GM19025 (cell line): ENCODE data around the gene ENPP7.
"Not testable (repeated sequence)": the region's sequence is repeated elsewhere in the genome, so short reads cannot be mapped to it uniquely, and the experiment has no call there.

ENCODE experiments used
- ATAC-seq: cut with Tn5 transposase; IDR thresholded peaks from one replicate; pipeline ENCODE4 v1.9.1; 2021; ENCODE audit warnings: mild to moderate bottlenecking, low read depth, moderate library complexity; ENCODE audit not compliant: unreplicated experiment

ENPP7 gene

DNA sequence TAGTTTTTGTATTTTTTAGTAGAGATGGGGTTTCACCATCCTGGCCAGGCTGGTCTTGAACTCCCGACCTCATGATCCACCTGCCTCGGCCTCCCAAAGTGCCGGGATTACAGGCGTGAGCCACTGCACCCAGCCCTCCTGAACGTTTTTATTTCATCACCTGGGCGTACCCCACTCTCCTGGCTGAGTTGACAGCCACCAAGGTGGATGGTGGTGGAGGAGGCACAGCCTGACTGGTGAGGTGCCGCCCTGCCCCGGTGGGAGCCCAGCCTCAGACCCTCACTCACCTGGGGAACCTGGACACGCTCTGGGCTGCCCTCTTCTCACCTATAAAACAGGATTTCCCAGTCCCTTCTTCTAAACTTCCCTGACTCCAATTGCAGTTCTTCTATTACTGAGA lies 42.0 kb downstream of the ENPP7 start:
- not testable (repeated sequence) for ATAC-seq

DNA sequence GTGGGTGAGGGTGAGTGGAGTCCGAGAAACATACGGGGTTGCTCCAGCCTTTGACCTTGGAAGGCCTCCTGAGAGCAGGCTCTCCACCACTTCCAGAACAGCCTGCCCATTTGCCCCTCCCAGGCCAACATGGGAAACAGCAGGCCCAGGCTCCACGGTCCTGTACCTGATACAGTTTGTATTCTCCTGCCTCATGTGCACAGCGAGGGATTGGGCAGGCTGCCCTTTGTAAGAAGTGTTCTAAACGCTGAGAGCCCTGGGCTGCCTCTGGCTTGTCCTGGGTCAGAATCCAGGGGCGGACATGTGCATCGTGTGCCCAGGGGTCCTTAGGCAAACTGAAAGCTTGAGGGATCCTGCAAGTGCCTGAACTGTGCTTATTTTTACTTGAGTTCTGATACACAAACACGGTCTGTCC lies 43.8 kb downstream of the ENPP7 start:
- ATAC-seq: no peak

- no peak for ATAC-seq
Observed at GRCh38 chr17:79775632-79776031, 44.9 kb downstream of the ENPP7 start.

- no peak for ATAC-seq
Observed at GRCh38 chr17:79776376-79777119, 45.8 kb downstream of the ENPP7 start.

DNA sequence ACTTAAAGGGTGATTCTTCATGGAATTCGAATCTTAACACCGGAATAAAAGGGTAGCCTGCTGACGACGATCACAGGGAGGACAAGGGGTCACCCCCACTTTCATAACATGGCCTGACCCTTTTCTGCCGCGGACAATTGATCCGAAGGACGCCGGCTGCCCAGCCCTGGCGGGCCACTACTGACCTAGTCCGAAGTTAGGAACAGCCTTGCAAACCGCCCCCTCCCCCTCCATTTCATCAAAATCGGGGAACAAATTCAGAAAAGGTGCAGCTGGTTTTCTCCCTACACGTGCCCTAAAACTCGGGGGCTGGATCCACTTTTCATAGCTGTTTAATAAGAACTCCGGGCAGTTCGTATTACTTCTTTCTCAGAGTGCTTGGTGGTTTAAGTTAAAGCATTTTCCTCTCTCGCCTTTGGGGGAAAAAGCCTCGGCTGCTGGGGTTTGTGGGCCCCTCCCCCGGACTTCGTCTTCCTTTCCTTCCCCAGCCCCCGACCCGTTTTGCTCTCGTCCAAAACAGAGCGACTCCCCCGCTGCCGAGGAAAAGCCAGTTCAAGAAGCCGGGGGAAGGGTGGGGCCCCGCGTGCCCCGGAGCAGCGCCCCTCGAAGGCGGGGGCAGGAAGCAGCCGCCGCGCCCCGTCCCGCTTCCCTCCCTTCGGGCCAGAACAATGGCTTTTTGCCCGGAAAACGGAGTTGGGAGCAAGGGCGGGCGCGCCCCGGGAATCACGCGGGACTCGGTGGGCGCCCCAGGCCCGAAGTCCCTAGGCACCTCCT lies 46.6 kb downstream of the ENPP7 start:
- no peak for ATAC-seq

- peak; percentile 68 for ATAC-seq
Observed at GRCh38 chr17:79777894-79778503, 47.3 kb downstream of the ENPP7 start, which contains the start of gene CBX2. CBX2 (plus strand) TSS chr17:79778148; CDS start chr17:79778236, 88 bp downstream.

- ATAC-seq: no peak
Observed at GRCh38 chr17:79778504-79779083, 47.9 kb downstream of the ENPP7 start.

- ATAC-seq: no peak
Observed at GRCh38 chr17:79779084-79779529, 48.4 kb downstream of the ENPP7 start.

DNA sequence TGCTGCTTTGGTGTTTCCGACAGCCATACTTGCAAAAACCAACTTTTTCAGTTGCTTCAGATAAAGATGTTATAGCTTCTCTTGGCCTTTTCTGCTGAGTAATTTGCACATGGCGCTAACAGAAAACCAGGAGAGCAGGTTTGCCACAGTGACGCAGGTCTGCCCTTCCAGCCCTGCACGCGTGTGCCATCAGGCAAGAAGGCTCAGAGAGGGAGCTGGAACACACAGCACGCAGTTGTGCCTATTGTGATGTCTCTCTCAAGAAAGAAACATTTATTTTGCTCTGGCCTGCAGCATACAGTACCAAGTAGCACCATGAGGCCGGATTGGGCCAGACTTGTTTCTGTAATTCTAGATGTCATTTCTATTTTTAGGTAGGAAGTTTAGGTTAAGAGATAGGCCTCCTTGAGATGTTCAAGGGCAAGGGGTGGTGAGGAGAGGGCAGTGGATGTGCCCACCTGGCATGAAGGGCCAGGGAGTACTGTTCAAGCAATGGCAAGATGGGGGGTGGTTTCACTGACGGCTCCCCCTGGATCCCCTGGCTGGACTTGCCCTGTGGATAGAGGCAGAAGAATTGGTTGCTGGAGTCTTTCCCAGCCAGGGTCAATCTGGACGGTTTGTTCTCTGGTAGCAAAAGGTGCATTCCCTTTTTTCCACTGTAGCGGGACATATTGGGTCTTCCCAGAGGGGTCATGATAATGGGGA lies 49.1 kb downstream of the ENPP7 start:
- no peak for ATAC-seq

- no peak for ATAC-seq
Observed at GRCh38 chr17:79781012-79781650, 50.4 kb downstream of the ENPP7 start.

DNA sequence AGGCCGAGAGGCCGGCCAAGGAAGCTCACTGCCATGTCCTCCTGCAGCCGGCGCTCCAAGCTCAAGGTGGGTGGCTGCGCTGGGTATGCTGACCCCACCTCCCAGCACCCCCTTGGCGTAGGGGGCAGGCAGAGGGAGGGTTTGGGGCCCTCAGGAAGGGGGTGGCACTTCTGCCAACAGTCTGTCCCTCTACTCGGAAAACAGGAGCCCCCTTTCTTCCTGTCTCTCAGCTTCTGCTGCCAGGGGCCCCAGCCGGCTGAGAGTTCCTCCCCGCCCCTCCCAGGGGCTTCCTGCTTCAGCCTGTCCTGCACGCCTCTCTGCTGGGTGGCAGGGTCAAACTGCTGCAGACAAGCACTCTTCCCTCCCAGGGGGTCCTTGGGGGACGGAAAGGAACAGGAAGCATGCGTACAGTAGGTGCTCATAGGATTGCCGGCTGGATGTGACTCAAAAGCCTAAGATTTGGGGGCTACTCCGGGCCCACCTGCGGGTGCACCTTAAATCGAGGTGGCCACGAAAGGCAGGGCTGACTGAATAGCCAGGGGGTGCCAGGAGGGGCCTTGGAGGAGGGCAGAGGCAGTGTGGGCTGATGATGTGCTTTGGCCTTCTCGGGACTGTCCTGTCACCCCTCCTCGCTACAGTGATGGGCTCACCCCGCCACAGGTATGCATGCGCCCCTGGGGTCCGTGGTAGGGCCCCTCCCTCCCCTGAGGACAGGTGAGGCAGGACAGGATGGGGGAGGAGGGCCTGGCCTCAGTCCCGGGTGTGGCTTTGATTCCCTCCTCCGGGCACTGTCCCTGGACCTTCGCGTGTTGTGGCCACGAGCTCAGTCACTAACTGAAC lies 51.2 kb downstream of the ENPP7 start:
- ATAC-seq: no peak

DNA sequence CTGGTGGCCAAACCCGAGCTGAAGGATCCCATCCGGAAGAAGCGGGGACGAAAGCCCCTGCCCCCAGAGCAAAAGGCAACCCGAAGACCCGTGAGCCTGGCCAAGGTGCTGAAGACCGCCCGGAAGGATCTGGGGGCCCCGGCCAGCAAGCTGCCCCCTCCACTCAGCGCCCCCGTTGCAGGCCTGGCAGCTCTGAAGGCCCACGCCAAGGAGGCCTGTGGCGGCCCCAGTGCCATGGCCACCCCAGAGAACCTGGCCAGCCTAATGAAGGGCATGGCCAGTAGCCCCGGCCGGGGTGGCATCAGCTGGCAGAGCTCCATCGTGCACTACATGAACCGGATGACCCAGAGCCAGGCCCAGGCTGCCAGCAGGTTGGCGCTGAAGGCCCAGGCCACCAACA lies 53.1 kb downstream of the ENPP7 start:
- no peak for ATAC-seq

- ATAC-seq: no peak
Observed at GRCh38 chr17:79784353-79785016, 53.7 kb downstream of the ENPP7 start.

GRCh38 chr17:79785017-79785899 lies 54.5 kb downstream of the ENPP7 start:
- no peak for ATAC-seq

- no peak for ATAC-seq
Observed at GRCh38 chr17:79785900-79786810, 55.4 kb downstream of the ENPP7 start.

- no peak for ATAC-seq
Observed at GRCh38 chr17:79786930-79787643, 56.3 kb downstream of the ENPP7 start.
